Prostate gland (tissue), 2 donors: Measurements from ENCODE around the gene SLC35F3. TPM values are rescaled to one million over a fixed set of nuclear protein-coding genes. Genes with fewer than 3 reads are reported as not detected.

Source experiments
- DNase-seq: peaks from one replicate; pipeline ENCODE4 v3.0.0-alpha.2; 2019; ENCODE audit warnings: low spot score
- H3K27ac ChIP-seq, 2 donors: fragments of 200-600 bp; sonication (generic); 2 replicates each; pipeline ENCODE4 v1.5.1; 2017 to 2019
- H3K27me3 ChIP-seq: fragments of 200-600 bp; sonication (generic); replicated peaks from 2 replicates; pipeline ENCODE4 v1.5.1; 2019; ENCODE audit not compliant: insufficient read depth
- H3K36me3 ChIP-seq, 2 donors: fragments of 200-600 bp; sonication (generic); 1 replicate in 1 of 2; 2 replicates in 1 of 2; pipeline versions ENCODE4 v1.5.1 to v1.8.1; 2017 to 2019
- H3K4me1 ChIP-seq: fragments of 200-600 bp; sonication (generic); replicated peaks from 2 replicates; pipeline ENCODE4 v1.5.1; 2019
- H3K4me3 ChIP-seq, 2 donors: fragments of 200-600 bp; sonication (generic); 2 replicates each; pipeline ENCODE4 v1.5.1; 2017 to 2019
- H3K9me3 ChIP-seq: fragments of 200-600 bp; sonication (generic); 2 replicates; pipeline ENCODE4 v1.5.1; 2017
- CTCF ChIP-seq, 4 experiments: fragments of 200-600 bp in 2 of 4; fragments of 450-650 bp in 2 of 4; sonication (generic) in 2 of 4; IDR thresholded peaks; 1 replicate in 3 of 4; 2 replicates in 1 of 4; pipeline ENCODE4 v1.5.1; 2016 to 2019; ENCODE audit warnings: antibody characterized with exemption in 4 of 4, mild to moderate bottlenecking in 2 of 4, moderate library complexity in 2 of 4
- POLR2A ChIP-seq: fragments of 450-650 bp; IDR thresholded peaks from one replicate; pipeline ENCODE4 v1.6.1; 2016; ENCODE audit warnings: antibody characterized with exemption, mild to moderate bottlenecking
- POLR2AphosphoS5 ChIP-seq: sonication (generic); formaldehyde crosslinking; IDR thresholded peaks from one replicate; pipeline ENCODE4 v1.6.1; 2017; ENCODE audit warnings: antibody characterized with exemption
- WGBS: methylation state at CpG from one replicate; pipeline ENCODE4 v1.1.5; 2018; 5-methylcytosine and 5-hydroxymethylcytosine counted together
- intact Hi-C: fragments of 100-400 bp; cut with DNase I; formaldehyde crosslinking; loops from one replicate; pipeline ENCODE4 v1.14.2; 2022
- total RNA-seq, 2 donors: library from RNA; depleted of rRNA; stranded (reverse); fragments of >200 nt; gene quantifications; one replicate each; pipeline ENCODE4 v1.1.0, GENCODE V29; 2016

Gene SLC35F3
- total RNA-seq, 2 donors from 2014 or later: 0.34 to 0.64 TPM

- TF ChIP-seq POLR2A (no peak), CTCF (IDR thresholded peaks at IDR 0.05) (no peak), POLR2AphosphoS5 (no peak)
- 95% methylated on average over 2 of the region's 2 CpGs for WGBS
- intact Hi-C loops: no loop called here
- Histone ChIP-seq H3K36me3 (no peaks in the 10 kb centered on the region), H3K4me3 (no peak overlapping the region), H3K27me3 (no peaks in the 10 kb centered on the region), H3K4me1 (no peaks in the 10 kb centered on the region), H3K9me3 (no peaks in the 10 kb centered on the region), H3K27ac (no peak overlapping the region)
- no peak for DNase-seq
These were observed 114.9 kb downstream of the SLC35F3 start for GRCh38 chr1:234019387-234019786.

- no peaks in the 10 kb centered on the region for H3K9me3 ChIP-seq
- no peaks in the 10 kb centered on the region for H3K27me3 ChIP-seq
- H3K27ac ChIP-seq: no peak overlapping the region
- H3K36me3 ChIP-seq: no peaks in the 10 kb centered on the region
- H3K4me1 ChIP-seq: no peaks in the 10 kb centered on the region
- TF ChIP-seq CTCF (IDR thresholded peaks at IDR 0.05) (no peak), POLR2A (no peak), POLR2AphosphoS5 (no peak)
- 89% methylated on average over 2 of the region's 2 CpGs for WGBS
- intact Hi-C loops: no loop called here
- no peak for DNase-seq
- H3K4me3 ChIP-seq: no peak overlapping the region
These were observed 117.8 kb downstream of the SLC35F3 start for GRCh38 chr1:234022302-234022701.

GRCh38 chr1:234039603-234040002 lies 135.1 kb downstream of the SLC35F3 start:
- no peaks in the 10 kb centered on the region for H3K9me3 ChIP-seq
- no peak overlapping the region for H3K27ac ChIP-seq
- 90% methylated on average over 8 of the region's 8 CpGs for WGBS
- intact Hi-C loops: no loop called here
- no peaks in the 10 kb centered on the region for H3K4me1 ChIP-seq
- TF ChIP-seq POLR2A (no peak), POLR2AphosphoS5 (no peak), CTCF (IDR thresholded peaks at IDR 0.05) (no peak)
- no peaks in the 10 kb centered on the region for H3K36me3 ChIP-seq
- no peaks in the 10 kb centered on the region for H3K27me3 ChIP-seq
- DNase-seq: no peak
- no peak overlapping the region for H3K4me3 ChIP-seq

GRCh38 chr1:234040446-234041317 lies 136.2 kb downstream of the SLC35F3 start:
- no peaks in the 10 kb centered on the region for H3K27me3 ChIP-seq
- WGBS: 77% methylated on average over 9 of the region's 9 CpGs
- H3K4me1 ChIP-seq: no peaks in the 10 kb centered on the region
- H3K27ac ChIP-seq: no peak overlapping the region
- no peaks in the 10 kb centered on the region for H3K9me3 ChIP-seq
- H3K4me3 ChIP-seq: no peak overlapping the region
- intact Hi-C loops: no loop called here
- no peak for TF ChIP-seq POLR2A
- TF ChIP-seq POLR2AphosphoS5: no peak
- TF ChIP-seq CTCF (IDR thresholded peaks at IDR 0.05): no peak
- no peaks in the 10 kb centered on the region for H3K36me3 ChIP-seq
- DNase-seq: no peak

- intact Hi-C loops: no loop called here
- TF ChIP-seq POLR2A (no peak), CTCF (IDR thresholded peaks at IDR 0.05) (no peak), POLR2AphosphoS5 (no peak)
- no peak overlapping the region for H3K4me3 ChIP-seq
These were observed 139.6 kb downstream of the SLC35F3 start for GRCh38 chr1:234044079-234044478.

More at GRCh38 chr1:234044079-234044478, 139.6 kb downstream of the SLC35F3 start:
- Histone ChIP-seq H3K27me3 (no peaks in the 10 kb centered on the region), H3K36me3 (no peaks in the 10 kb centered on the region), H3K27ac (no peak overlapping the region), H3K9me3 (no peaks in the 10 kb centered on the region), H3K4me1 (no peaks in the 10 kb centered on the region)
- DNase-seq: no peak
- 96% methylated on average over 1 of the region's 1 CpG for WGBS
